Raji (cell line): ENCODE results near the gene C8G.

Experiments used
- POLR2A ChIP-seq: IDR thresholded peaks from 2 replicates; pipeline ENCODE4 v1.6.1; 2011; ENCODE audit warnings: low read depth, low read length, control low read depth; ENCODE audit not compliant: insufficient read depth

Gene C8G

DNA sequence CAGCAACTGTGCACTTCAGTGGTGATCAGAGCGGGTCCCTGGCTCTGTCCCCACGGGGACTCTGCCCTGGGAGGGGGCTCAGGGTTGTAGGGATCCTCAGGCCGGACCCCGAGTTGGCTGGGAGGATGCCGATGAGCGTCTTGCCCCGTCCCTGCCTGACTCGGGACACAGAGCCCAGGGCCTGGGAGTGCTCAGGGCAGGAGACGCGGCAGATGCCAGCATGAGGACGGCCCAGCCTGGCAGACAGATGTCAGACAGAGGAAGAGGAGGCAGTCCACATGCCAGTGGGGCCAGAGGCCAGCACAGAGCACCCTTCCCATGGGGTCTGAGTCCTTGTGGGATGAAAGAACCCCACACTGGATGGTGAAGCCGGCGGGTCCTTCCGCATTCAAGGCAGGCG, 18.3 kb downstream of the C8G start:
- no peak for TF ChIP-seq POLR2A

DNA sequence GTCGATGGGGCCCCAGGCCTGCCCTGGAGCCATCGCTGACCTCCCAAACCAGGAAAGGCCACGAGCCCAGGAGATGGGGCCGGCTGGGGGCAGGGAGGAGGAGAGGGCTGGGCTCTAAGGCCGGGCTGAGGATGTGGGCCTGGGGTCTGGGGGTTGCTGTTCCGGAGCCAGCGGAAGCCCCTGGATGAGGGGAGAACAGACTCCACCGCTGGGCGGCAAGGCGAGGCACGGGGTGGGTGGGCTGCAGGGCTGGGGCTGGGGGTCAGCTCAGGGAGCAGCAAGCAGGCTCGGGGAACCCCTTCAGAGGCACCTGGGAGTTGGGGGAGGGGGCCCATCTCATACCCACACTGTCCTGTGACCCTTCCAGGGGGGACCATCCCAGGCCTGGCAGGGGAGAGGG, 18.7 kb downstream of the C8G start:
- TF ChIP-seq POLR2A, result no peak

DNA sequence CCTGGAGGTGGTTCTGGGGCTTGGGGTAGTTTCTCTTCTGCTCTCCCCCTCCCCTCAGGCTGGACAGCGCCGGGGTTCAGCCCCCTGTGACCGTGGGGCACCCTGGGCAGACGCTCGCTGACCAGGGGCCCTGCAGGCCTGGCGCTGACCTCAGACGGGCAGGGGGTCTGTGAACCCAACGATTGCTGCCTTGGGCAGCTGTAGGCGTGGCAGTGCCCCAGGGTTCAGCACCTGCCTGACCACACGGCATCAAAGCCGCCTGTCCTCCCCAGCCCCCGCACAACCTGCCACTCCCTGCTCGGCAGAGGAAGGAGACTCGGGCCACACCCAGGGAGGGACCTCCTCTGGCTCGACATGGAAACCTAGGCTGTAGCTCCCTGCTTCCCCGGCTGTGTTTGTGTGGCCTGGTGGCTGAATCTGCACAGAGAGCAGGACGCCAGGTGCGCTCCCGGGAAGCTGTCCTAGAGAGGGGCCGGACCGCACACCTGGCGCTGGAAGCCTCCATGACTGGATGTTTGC, 19.2 kb downstream of the C8G start:
- TF ChIP-seq POLR2A, result no peak

DNA sequence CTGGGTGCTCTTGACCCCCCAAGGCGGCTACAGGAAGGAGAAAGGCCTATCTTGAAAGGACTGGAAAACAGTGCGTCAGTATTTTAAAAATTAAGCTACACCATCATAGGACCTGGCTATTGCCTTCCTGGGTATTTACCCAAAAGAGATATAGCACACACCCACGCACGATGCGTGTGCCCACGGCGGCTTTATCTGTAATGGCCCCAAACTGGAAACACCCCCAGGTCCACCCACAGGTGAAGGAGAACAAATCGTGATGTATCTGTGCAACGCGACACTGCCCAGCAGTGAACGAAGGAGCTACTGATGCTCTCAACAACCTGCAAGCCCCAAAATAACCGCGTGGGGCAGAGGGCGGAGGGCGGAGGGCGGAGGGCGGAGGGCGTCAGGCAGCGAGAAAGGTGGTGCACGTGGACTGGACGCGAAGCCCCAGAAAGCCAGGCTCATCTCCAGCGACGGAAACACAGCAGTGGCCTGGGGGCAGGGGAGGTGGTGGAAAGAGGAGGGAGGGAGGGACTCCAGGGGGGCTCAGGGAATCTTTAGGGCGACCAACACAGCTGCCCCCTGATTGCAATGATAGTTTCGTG, 19.9 kb downstream of the C8G start:
- TF ChIP-seq POLR2A, result no peak

DNA sequence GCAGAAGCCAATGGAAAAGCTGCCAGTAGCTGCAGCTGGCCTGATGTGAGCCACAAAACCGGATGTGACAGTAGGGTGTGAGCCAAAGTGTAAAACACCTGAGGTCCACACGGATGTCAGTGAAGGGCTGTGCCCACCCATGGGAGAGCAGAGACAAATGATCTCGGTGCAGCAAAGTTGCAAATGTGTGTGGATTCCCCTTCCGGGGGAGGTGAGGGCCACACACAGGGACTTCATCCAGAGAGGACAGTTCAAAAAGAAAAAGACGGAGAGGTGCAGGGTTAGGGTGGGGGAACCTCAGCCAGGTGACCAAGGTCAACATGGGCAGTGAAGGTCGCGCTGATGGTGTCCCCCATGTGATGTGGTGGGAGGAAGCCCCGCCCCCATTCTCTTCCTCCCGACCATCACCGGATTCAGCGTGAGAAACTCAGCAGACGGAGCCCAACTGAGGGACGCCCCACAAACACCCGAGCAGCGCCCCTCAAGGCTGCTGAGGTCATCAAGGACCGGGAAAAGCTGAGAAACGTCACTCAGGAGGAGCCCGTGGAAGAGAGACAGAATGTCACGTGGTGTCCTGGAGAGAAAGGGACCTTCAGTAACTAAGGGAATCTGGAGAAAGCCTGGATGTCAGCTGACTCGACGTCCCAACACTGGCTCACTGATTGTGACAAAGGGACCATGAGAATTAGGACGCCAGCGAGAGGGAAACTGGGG, 20.9 kb downstream of the C8G start:
- no peak for TF ChIP-seq POLR2A

DNA sequence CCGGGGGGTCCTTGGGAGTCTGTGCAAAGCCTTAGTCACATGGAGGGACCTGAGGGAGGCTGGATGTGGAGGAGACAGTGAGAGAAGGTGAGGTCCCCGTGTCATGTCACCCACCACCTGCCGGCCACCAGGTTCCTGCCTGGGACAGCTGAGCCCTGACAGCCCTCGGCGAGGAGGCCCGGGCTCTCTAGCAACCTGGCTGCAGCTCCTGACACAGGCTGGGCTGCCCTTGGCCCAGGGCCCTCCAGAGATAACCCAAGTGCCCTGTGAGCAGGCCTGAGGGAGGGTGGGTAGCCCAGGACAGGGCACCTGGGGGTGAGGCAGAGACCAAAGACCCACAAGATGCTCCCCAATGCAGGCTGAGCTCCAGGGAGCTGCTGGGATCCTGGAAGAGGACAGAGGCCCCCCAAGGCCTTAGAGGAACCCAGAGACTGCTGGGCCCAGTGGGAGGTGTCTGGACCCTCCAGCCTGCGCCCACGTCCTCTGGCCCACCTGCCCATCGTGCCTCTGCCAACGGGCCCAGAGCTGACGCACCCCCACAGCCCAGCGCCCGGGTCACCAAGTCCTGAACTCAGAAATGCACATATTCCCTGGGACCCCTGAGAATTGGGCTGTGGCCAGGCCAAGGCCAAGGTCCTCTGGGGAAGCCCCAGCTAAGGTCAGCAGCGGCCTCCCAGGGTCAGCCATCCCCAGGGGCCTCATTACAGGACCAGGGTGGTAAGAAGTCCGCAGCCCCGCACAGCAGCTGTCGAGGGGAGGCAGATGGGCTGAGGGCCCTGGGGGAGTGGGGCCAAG, 23.5 kb downstream of the C8G start:
- TF ChIP-seq POLR2A, result no peak

DNA sequence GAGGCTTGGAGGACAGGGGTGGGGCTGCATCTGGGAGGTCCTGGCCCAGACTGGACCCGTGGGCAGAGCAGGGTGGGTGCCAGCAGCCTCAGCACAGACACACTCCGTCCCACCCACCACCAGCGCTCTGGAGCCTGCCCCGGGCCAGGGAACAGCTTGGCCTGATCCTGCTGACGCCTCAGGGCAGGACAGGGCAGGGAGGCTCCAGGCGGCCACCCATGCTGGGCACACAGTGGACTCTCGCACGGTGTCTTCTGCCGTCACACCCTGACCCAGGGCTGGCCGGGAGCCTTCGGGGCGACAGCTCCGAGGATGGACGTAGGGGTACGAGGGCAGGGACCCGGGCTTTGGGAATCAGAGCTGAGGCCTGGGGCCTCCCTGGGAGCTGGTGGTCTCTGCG, 24.1 kb downstream of the C8G start:
- TF ChIP-seq POLR2A, result no peak

DNA sequence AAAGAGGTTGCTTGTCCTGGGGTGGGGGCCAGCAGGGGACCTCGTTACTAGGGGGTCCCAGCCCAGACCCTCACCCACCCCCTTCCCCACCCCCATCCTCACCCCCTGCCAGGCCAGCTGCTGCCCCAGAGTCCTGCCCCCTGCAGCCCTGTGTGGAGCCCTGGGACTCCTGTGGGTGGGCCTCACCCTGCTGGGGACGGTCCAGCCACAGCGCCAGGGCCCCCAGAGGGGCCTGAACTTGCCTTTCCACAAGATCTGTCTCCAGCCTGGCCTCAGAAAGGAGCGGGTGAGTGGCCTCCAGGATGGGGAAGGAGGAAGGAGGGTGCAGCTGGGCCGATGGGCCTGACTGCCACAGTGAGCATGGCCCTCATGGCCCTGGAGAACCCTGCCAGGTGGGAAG, 24.7 kb downstream of the C8G start:
- no peak for TF ChIP-seq POLR2A

DNA sequence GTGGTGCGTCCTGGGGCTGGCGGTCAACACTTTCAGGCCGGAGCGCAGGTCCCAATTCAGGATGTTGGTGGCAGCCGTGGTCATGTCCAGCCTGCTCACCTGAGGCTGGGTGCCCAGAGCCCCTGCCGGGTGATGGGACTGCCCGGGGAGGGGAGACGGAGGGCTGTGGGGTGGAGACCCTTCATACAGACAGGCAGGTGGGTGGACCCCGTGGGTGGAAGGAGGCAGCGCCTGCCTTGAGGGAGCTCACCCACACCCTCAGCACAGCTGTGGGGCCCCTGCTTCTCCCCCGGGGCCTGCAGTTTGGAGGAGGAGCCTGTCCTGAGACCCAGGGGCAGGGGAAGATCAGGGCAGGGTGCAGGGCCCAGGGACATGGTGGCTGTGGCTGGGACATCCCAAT, 25.3 kb downstream of the C8G start:
- TF ChIP-seq POLR2A, result no peak

DNA sequence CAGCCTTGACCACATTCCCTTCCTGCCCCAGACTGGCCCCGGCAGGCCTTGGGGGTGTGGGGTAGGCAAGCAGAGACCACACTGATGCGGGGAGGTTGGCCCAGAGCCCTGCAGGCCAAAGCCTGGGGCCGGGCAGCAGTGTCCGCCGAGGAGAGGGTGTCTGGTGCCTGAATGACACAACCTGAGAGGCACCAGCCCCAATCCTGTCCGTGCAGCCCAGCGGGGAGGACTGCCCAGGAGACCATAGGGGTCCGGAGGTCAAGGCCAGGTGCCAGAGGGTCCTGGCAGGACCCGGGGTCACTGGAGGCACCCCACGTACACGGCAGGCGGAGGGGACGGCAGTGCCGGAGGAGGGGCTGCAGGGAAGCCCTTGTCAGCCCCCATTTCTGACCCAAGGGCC, 26.7 kb downstream of the C8G start:
- TF ChIP-seq POLR2A, result no peak

DNA sequence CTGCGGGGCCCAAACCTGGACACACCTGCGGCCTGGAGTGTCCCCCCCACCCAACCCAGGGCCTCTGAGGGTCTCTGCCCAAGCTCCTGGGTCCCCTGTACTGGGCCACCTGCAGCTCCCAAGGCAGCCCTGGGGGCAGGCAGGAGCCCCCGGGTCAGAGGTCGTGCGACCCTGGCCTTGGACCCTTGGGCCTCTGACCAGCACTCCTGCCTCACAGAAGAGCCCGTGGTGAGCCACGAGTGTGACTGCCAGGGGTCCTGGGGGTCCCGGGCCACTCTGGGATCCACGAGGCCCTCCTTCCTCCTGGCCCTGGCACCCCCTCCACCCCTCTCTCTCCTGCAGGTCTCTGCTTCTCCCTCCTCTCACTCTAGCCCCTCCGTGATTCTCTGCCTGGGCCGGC, 27.3 kb downstream of the C8G start:
- TF ChIP-seq POLR2A, result no peak

DNA sequence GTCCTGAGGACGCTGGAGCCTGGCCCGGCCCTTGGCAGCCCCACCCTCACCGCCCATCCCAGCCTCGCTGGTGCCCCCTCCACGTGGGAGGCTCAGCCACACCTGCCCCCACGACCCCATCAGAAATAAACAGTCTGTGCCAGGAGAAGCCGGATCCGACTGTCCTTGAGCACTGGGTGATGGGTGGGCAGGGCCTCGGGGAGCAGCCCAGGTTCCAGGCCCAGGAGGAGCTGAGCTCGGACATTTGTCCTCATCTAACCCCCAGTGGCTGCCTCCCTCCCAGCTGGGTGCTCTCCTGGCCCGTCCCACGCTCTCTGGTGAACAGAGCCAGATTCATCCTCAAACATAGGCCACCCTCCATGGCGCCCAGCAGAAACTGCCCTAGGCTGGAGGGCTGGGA, 27.7 kb downstream of the C8G start:
- no peak for TF ChIP-seq POLR2A

DNA sequence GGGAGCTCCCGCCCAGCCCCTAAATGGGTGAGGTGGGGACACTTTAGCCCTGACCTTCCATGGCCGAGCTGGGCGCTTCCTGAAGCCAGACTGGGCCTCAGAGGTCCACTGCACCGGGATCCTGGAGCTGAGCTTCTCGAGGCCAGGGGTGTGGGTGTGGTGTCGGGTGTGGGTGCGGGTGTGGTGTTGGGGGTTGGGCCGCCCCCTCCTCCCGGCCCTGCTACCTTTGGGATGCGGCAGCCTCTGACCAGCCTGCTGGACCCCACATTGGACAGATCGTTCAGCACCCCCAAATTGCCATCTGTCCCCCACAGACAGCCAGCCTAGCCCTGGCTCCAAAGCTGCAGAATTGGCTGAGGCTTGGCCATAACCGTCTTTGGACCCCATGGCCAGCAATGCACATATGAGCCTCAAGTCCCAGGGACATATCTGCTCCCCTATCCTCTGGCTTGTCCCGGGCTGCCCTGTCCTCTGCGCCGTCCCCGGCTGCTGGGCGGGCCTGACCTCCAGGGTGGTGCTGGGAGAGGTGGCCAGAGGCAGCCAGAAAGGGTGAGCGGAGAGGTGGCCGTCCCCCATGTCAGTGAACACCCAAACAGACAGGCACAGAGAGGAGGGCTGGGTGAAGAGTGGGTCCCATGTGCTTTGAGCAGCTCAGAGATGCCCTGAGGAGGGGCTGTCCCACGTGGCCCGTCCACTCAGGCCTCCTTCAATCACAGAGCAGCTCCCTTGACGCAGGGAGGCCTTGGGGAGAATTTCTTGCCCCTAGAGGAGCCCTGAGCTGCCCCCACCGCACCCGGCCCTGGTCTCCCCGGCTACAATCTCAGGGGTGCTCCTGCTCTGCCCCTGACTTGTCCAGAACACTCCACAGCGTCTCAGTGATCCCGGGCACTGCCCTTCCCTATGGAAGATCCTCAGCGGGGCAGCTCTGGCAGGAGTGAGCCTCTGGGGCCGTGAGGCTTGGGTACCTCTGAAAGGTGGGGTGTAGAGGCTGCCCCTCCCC, 28.9 kb downstream of the C8G start:
- TF ChIP-seq POLR2A, result no peak

DNA sequence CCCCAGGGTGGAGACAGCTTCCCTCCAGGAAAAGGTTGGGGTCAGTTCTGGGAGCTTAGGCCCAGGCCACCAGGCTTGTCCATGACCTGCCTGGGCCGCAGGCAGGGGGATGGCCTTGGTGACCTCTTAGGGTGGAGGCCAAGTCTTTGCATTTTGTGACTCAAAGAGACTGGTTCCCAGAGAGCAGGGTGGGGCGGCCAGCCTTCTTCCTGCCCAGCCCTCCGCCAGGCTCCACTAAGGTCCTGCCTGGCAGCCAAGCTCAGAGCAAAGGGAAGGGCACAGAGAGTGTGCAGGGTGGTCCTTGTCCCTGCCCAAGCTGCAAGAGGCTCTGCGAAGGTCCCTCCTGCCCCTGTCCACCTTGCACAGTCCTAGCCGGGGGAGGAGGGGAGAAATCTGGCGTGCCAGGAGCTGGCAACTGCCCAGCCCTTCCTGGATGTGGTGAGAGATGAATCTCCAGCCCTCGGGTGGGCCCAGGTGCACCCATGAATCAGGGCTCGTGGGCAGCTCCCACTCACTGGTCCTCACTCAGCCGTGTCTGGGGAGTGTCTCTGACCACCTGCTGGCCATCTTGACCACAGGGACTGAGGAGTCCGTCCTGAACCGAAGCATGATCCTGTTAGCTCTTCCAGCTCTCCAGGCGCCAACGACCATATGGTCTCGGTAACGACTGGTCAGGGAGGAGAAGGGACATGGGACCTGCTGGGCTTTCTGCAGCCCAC, 29.9 kb downstream of the C8G start:
- TF ChIP-seq POLR2A, result no peak

DNA sequence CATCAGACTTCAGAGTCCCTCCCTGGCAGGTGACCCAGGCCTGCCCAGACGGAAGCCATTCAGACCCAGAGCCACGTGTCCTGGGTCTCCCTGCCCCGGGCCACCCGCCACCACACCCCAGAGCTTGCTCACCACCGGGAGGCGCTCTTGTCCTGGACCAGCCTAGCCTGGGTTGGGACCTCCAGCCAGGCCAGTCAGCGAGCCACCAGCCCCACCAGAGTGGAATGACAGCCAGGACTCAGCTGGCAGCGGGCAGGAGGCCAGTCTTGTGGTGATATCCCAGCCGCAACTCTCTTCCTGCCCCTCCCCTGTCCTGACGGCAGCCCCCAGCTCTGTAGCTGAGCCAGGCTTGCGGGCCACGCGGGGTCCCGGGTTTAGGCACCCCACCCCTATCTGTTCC, 30.6 kb downstream of the C8G start:
- TF ChIP-seq POLR2A, result no peak

DNA sequence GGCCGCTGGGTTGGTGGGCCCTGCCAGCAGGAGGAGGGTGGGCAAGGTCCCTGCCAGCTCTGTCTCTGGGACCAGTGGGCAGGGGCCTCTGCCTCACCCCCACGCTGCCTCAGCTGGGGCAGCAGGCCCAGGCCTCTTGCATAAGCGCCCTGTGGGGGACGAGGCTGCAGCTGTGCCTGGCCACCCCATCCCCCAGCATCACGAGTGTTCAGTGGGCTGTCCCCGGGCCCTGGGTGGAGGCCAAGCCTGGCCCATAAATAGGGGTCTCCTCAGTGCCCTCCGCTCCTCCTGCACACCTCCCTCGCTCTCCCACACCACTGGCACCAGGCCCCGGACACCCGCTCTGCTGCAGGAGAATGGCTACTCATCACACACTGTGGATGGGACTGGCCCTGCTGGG, 32.2 kb downstream of the C8G start, which contains the start of gene PTGDS:
PTGDS (plus strand) TSS at position 282 of the 400 bp plus-strand sequence; CDS start at position 357, 75 bp downstream.
- no peak for TF ChIP-seq POLR2A
